ENCODE measurements around the gene TMEM174. TPM values are rescaled to one million over a fixed set of nuclear protein-coding genes. Genes with fewer than 3 reads are reported as not detected.

Gene TMEM174
- not detected in 2 replicates for total RNA-seq

GRCh38 chr5:73172951-73173350 is at the start of gene TMEM174:
Gene TMEM174, plus strand, starts transcription at chr5:73173193. Its CDS starts 51 bp downstream, at chr5:73173244.

Other genes starting within 250 kb of the TMEM174 start
- 14.8 and 15.3 TPM in 2 replicates for gene FCHO2, start 217.2 kb upstream of the TMEM174 start, total RNA-seq
- gene TMEM171, start 52.6 kb upstream of the TMEM174 start, total RNA-seq = 7.0 and 8.3 TPM in 2 replicates

Data from endothelial cell of coronary artery (primary cell).